A673 (cell line): ENCODE results near the gene C12orf50. TPM values are rescaled to one million over a fixed set of nuclear protein-coding genes. Genes with fewer than 3 reads are reported as not detected.

Source experiments
- BruUV-seq: library from RNA; stranded (reverse); fragments of 400-500 nt; replicated peaks from 2 replicates; lab custom pipeline; 2021; lab: Mats Ljungman, UMichigan
- CTCF ChIA-PET: fragments of 300-600 bp; sonication (Branson Sonifier 250); formaldehyde crosslinking; loops from one replicate; lab custom pipeline; 2022; ENCODE audit warnings: antibody characterized with exemption; lab: Charles Lee
- POLR2A ChIA-PET: fragments of 300-600 bp; sonication (Branson Sonifier 250); formaldehyde crosslinking; loops from one replicate; lab custom pipeline; 2022; ENCODE audit warnings: antibody characterized with exemption; ENCODE audit not compliant: low non-redundant PET; lab: Charles Lee
- DNase-seq: peaks from one replicate; pipeline ENCODE4 v3.0.0-alpha.2; 2015; ENCODE audit warnings: low spot score
- H3K27ac ChIP-seq: fragments of 200-600 bp; sonication (generic); 2 replicates; pipeline ENCODE4 v1.5.1; 2016; ENCODE audit warnings: mixed run types, low read depth, mild to moderate bottlenecking, mixed read lengths, antibody characterized with exemption, low read length; ENCODE audit not compliant: poor library complexity, severe bottlenecking
- H3K27me3 ChIP-seq: fragments of 200-600 bp; sonication (generic); replicated peaks from 2 replicates; pipeline ENCODE4 v1.6.1; 2017; ENCODE audit warnings: mixed run types, low read depth, mild to moderate bottlenecking, mixed read lengths, antibody characterized with exemption, low read length; ENCODE audit not compliant: insufficient read depth, poor library complexity
- H3K36me3 ChIP-seq: fragments of 200-600 bp; sonication (generic); 2 replicates; pipeline ENCODE4 v1.6.1; 2016; ENCODE audit warnings: mixed run types, mild to moderate bottlenecking, mixed read lengths, antibody characterized with exemption, low read length; ENCODE audit not compliant: insufficient read depth, poor library complexity, severe bottlenecking
- H3K4me1 ChIP-seq: fragments of 200-600 bp; sonication (generic); 2 replicates; pipeline ENCODE4 v1.6.1; 2017; ENCODE audit warnings: mixed run types, mild to moderate bottlenecking, mixed read lengths, antibody characterized with exemption, low read length; ENCODE audit not compliant: insufficient read depth, poor library complexity, severe bottlenecking
- H3K4me3 ChIP-seq: fragments of 200-600 bp; sonication (generic); 2 replicates; pipeline ENCODE4 v1.5.1; 2016; ENCODE audit warnings: low read depth, mixed run types, mild to moderate bottlenecking, mixed read lengths, low read length; ENCODE audit not compliant: poor library complexity, severe bottlenecking
- H3K9me3 ChIP-seq: fragments of 200-600 bp; sonication (generic); 2 replicates; pipeline ENCODE4 v1.6.1; 2016; ENCODE audit warnings: mixed run types, low read depth, mild to moderate bottlenecking, mixed read lengths, antibody characterized with exemption, low read length; ENCODE audit not compliant: poor library complexity, severe bottlenecking
- CTCF ChIP-seq: fragments of 300-800, 200-600 bp; sonication (generic); conservative IDR thresholded peaks from 2 replicates; pipeline ENCODE4 v1.5.1; 2017; ENCODE audit warnings: low read depth, mild to moderate bottlenecking, antibody characterized with exemption, low read length, moderate library complexity, mixed read lengths
- EZH2 ChIP-seq: fragments of 200-600 bp; sonication (generic); IDR thresholded peaks from 2 replicates; pipeline ENCODE4 v1.6.1; 2017; ENCODE audit warnings: borderline replicate concordance, low read depth, mild to moderate bottlenecking, mixed read lengths, antibody characterized with exemption, low read length; ENCODE audit not compliant: poor library complexity, severe bottlenecking
- intact Hi-C: fragments of 100-400 bp; cut with micrococcal nuclease; formaldehyde crosslinking; loops from one replicate; pipeline ENCODE4 v1.10.0; 2022; ENCODE audit not compliant: unreplicated experiment
- total RNA-seq: library from RNA; stranded (reverse); gene quantifications from 2 replicates; pipeline ENCODE4 v1.2.3, GENCODE V29; 2021

The C12orf50 gene
- total RNA-seq, 1 experiment from 2014 or later, result 0.15 TPM

GRCh38 chr12:88062474-88062873 lies 33.3 kb upstream of the C12orf50 start:
- Histone ChIP-seq H3K4me1 (peaks cover 10% of the 10 kb centered on the region), H3K9me3 (no peaks in the 10 kb centered on the region), H3K27me3 (no peaks in the 10 kb centered on the region), H3K27ac (no peak overlapping the region), H3K4me3 (no peak overlapping the region), H3K36me3 (peaks cover 4% of the 10 kb centered on the region)
- BruUV-seq, result no TSS peak
- TF ChIP-seq EZH2 (no peak), CTCF (no peak)
- intact Hi-C loops, result no loop called here
- no peak for DNase-seq
- CTCF ChIA-PET, result no interaction called here
- POLR2A ChIA-PET, result no interaction called here

GRCh38 chr12:88058719-88059077 lies 29.5 kb upstream of the C12orf50 start:
- intact Hi-C loops, result no loop called here
- Histone ChIP-seq H3K27me3 (no peaks in the 10 kb centered on the region), H3K4me3 (no peak overlapping the region), H3K36me3 (peaks cover 4% of the 10 kb centered on the region), H3K4me1 (peaks cover 5% of the 10 kb centered on the region), H3K27ac (no peak overlapping the region), H3K9me3 (no peaks in the 10 kb centered on the region)
- no TSS peak for BruUV-seq
- ChIA-PET POLR2A (no interaction called here), CTCF (no interaction called here)
- DNase-seq, result no peak
- no peak for TF ChIP-seq EZH2
- TF ChIP-seq CTCF, result no peak

GRCh38 chr12:88057994-88058718 lies 29.0 kb upstream of the C12orf50 start:
- no TSS peak for BruUV-seq
- H3K27me3 ChIP-seq, result no peaks in the 10 kb centered on the region
- no peak overlapping the region for H3K27ac ChIP-seq
- CTCF ChIA-PET, result no interaction called here
- intact Hi-C loops, result no loop called here
- no peaks in the 10 kb centered on the region for H3K4me1 ChIP-seq
- DNase-seq, result no peak
- peaks cover 7% of the 10 kb centered on the region for H3K36me3 ChIP-seq
- H3K4me3 ChIP-seq, result no peak overlapping the region
- H3K9me3 ChIP-seq, result no peaks in the 10 kb centered on the region
- POLR2A ChIA-PET, result no interaction called here
- TF ChIP-seq EZH2, result no peak

GRCh38 chr12:88056571-88056970 lies 27.4 kb upstream of the C12orf50 start:
- CTCF ChIA-PET, result no interaction called here
- intact Hi-C loops, result no loop called here

More at GRCh38 chr12:88056571-88056970, 27.4 kb upstream of the C12orf50 start:
- Histone ChIP-seq H3K9me3 (no peaks in the 10 kb centered on the region), H3K4me3 (no peak overlapping the region), H3K27ac (no peak overlapping the region), H3K36me3 (peaks cover 17% of the 10 kb centered on the region), H3K27me3 (no peaks in the 10 kb centered on the region), H3K4me1 (no peaks in the 10 kb centered on the region)
- no peak for DNase-seq
- TF ChIP-seq EZH2, result no peak
- no peak for TF ChIP-seq CTCF
- no TSS peak for BruUV-seq
- POLR2A ChIA-PET, result no interaction called here
